ENCODE measurements around the gene AKAP13.

Gene AKAP13

DNA sequence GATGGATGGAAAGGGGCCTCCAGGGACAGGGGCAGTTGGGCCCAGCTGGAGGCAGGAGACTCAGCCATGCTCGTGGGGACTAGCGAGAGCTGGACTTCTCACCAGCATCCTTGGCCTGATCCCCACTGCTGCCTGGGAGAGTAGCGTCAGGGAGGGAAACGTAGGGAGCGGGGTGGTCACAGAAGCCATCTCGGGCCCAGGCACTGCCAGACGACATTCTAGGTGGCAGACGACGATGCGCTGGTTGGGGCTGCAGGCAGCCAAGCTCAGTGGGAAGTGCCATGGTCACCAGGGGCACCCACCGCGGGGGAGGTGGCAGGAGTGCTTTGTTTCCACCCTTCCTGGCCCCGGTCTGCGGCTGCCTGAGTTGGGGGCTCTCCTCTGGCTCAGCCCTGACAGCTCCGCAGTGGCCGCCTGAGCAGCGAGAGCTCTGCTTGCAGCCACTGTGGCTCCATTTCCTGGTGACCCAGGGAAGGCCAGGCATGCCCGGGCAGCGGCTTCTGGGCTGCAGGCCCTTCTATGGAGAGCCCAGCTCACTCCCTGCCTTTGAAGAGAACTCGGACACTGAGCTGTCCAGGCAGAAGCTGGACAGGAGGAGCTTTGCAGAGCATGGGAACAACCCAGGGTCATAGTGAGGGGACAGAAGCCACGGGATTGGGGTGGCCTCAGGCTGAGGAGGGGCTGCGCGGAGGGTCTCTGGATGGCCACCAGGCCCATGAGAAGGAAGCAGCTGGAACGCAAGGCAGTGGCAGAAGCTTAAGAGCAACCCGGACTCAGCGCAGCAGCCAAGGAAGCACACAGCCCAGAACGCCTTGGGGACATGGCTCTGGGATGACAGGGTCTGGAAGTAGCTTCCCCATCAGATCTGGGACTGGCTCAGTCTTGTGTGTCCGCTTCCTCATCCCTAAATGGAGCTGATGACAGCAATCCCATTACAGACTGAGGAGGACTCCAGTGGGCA is 383.6 kb downstream of the AKAP13 start:
- TF ChIP-seq TEAD4 (IDR thresholded peaks at IDR 0.05) (no peak), NFIC (IDR thresholded peaks at IDR 0.05) (no peak), RAD21 (IDR thresholded peaks at IDR 0.05; ENCODE audit: low read depth) (no peak), ZBTB7A (IDR thresholded peaks at IDR 0.05; ENCODE audit: low read depth) (no peak), EP300 (IDR thresholded peaks at IDR 0.05; ENCODE audit: borderline replicate concordance) (no peak), CEBPB (IDR thresholded peaks at IDR 0.05) (no peak), TAF1 (IDR thresholded peaks at IDR 0.05; ENCODE audit: low read depth) (no peak), YY1 (IDR thresholded peaks at IDR 0.05; ENCODE audit: low read depth) (no peak), FOXM1 (IDR thresholded peaks at IDR 0.05; ENCODE audit: borderline replicate concordance, low read depth) (no peak)
- TF ChIP-seq, protein P1, sequence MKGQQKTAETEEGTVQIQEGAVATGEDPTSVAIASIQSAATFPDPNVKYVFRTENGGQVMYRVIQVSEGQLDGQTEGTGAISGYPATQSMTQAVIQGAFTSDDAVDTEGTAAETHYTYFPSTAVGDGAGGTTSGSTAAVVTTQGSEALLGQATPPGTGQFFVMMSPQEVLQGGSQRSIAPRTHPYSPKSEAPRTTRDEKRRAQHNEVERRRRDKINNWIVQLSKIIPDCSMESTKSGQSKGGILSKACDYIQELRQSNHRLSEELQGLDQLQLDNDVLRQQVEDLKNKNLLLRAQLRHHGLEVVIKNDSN (IDR thresholded peaks at IDR 0.05): no peak
- TF ChIP-seq, protein P2, sequence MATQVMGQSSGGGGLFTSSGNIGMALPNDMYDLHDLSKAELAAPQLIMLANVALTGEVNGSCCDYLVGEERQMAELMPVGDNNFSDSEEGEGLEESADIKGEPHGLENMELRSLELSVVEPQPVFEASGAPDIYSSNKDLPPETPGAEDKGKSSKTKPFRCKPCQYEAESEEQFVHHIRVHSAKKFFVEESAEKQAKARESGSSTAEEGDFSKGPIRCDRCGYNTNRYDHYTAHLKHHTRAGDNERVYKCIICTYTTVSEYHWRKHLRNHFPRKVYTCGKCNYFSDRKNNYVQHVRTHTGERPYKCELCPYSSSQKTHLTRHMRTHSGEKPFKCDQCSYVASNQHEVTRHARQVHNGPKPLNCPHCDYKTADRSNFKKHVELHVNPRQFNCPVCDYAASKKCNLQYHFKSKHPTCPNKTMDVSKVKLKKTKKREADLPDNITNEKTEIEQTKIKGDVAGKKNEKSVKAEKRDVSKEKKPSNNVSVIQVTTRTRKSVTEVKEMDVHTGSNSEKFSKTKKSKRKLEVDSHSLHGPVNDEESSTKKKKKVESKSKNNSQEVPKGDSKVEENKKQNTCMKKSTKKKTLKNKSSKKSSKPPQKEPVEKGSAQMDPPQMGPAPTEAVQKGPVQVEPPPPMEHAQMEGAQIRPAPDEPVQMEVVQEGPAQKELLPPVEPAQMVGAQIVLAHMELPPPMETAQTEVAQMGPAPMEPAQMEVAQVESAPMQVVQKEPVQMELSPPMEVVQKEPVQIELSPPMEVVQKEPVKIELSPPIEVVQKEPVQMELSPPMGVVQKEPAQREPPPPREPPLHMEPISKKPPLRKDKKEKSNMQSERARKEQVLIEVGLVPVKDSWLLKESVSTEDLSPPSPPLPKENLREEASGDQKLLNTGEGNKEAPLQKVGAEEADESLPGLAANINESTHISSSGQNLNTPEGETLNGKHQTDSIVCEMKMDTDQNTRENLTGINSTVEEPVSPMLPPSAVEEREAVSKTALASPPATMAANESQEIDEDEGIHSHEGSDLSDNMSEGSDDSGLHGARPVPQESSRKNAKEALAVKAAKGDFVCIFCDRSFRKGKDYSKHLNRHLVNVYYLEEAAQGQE (IDR thresholded peaks at IDR 0.05; ENCODE audit: low read depth): no peak

DNA sequence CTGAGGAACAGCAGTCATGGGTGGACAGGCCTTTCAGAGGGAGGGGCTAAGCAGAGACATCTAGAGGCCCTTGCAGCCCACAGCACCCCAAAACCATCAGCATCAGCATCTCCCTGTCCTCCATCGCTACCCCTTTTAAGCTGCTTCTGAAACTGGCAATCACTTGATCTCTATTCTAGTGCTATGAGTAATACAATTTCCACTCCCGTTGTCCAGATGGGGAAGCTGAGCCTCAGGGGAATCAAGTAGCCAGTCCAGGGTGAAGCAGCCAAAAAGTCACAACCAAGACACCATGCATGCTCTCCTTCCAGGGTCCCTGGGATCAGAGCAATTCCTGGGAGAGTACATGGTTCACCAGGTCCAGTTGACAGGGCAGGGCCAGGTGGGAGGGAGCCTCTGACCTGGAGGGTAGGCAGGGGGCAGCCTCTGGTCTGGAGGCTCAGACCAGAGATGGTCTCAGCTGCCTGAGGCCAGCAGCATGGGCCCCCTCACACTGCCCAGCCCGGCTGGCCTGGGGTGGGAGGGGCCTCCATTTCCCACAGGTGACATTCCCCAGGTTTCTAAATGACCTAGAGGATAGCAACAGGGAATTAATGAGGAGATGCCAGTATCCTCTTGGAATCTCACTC is 384.4 kb downstream of the AKAP13 start:
- TF ChIP-seq TCF12 (IDR thresholded peaks at IDR 0.05; ENCODE audit: low read depth) (no peak), TEAD4 (IDR thresholded peaks at IDR 0.05) (no peak), YY1 (IDR thresholded peaks at IDR 0.05; ENCODE audit: low read depth) (no peak), EP300 (IDR thresholded peaks at IDR 0.05; ENCODE audit: borderline replicate concordance) (no peak), CREB1 (IDR thresholded peaks at IDR 0.05; ENCODE audit: low read depth) (no peak), RAD21 (IDR thresholded peaks at IDR 0.05; ENCODE audit: low read depth) (no peak), EGR1 (IDR thresholded peaks at IDR 0.05) (no peak), CEBPB (IDR thresholded peaks at IDR 0.05) (no peak), TAF1 (IDR thresholded peaks at IDR 0.05; ENCODE audit: low read depth) (no peak), FOXM1 (IDR thresholded peaks at IDR 0.05; ENCODE audit: borderline replicate concordance, low read depth) (no peak)
- TF ChIP-seq, protein P3, sequence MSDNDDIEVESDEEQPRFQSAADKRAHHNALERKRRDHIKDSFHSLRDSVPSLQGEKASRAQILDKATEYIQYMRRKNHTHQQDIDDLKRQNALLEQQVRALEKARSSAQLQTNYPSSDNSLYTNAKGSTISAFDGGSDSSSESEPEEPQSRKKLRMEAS (IDR thresholded peaks at IDR 0.05): no peak

DNA sequence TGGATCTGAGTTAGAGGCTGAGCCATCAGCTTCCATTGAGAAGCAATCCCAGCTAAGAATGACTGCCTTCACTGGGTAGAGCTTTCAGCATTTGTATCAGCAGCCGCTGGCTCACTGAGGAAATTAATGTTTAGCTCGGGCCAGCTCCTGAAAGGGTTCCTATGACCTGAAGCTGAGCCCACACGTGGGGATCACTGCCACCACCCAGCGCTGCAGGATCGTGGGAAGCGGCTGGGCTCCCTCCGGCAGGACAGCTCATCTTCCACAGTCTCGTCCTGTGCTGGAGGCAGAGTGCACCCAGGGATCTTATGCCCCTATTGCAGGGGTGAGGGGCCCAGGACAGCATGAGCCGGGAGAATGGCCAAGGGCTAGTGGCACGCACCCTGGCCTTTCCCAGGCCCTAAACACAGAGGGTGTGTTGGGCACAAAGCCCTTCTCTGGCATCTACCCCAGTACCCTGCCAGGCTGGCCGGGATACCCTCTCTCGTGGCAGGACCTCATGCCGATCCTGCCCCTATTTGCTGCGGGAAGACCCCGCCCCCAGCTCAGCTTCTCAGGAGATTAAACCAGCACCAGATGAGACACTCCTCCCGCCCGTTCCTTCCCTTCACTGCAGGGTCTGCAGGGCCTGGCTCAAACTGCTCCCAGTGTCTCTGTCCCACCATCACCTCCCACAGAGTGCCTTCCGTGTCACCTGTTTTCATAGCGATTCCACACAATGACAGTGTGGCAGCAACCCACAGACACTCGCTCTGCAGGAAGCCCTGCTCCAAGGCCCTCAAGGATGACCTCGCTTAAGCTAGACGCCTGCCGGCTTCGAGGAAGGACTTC is 385.8 kb downstream of the AKAP13 start:
- TF ChIP-seq YY1 (IDR thresholded peaks at IDR 0.05; ENCODE audit: low read depth) (no peak), TCF12 (IDR thresholded peaks at IDR 0.05; ENCODE audit: low read depth) (no peak), TEAD4 (IDR thresholded peaks at IDR 0.05) (no peak), NFIC (IDR thresholded peaks at IDR 0.05) (no peak), CREB1 (IDR thresholded peaks at IDR 0.05; ENCODE audit: low read depth) (no peak), FOXM1 (IDR thresholded peaks at IDR 0.05; ENCODE audit: borderline replicate concordance, low read depth) (no peak), EGR1 (IDR thresholded peaks at IDR 0.05) (no peak)
- TF ChIP-seq, protein P2 (IDR thresholded peaks at IDR 0.05; ENCODE audit: low read depth): no peak

DNA sequence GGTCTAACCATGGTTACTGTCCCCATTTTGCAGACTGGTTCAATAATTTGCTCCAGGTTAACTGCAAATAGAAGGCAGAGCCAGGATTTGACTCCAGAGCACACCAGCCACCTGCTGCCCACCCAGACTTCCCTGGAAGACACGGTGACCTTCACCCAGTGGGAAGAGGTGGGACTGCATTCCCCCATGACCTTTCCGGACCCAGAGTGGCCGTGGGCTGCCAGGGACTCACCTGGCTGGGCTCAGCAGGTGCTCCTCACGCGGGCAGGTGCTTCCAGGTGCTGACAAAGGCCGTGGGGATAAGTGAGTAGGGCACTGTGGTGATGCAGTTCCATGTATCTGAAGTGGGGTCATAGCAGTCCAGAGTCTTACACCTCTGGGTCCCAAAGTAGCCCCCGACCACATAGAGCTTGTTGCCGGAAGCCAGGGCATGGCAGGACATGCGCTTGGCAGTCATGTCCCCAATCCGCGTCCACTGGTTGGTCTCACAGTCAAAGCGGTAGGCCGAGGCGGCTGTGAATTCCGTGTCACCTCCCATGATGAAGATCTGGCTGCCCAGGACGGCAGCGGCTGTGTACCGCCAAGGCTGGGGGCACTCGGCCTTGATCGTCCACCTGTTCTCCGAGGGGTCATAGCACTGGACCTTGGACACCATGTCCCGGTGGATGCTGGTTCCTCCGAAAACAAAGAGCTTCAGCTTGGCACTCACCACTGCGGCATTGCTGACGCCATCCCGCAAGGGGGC is 387.6 kb downstream of the AKAP13 start:
- TF ChIP-seq CREB1 (IDR thresholded peaks at IDR 0.05; ENCODE audit: low read depth) (no peak), TAF1 (IDR thresholded peaks at IDR 0.05; ENCODE audit: low read depth) (no peak), NFIC (IDR thresholded peaks at IDR 0.05) (no peak), TCF12 (IDR thresholded peaks at IDR 0.05; ENCODE audit: low read depth) (no peak), ZBTB7A (IDR thresholded peaks at IDR 0.05; ENCODE audit: low read depth) (no peak), YY1 (IDR thresholded peaks at IDR 0.05; ENCODE audit: low read depth) (no peak), FOXM1 (IDR thresholded peaks at IDR 0.05; ENCODE audit: borderline replicate concordance, low read depth) (no peak), RAD21 (IDR thresholded peaks at IDR 0.05; ENCODE audit: low read depth) (no peak), TEAD4 (IDR thresholded peaks at IDR 0.05) (no peak), CEBPB (IDR thresholded peaks at IDR 0.05) (no peak), EP300 (IDR thresholded peaks at IDR 0.05; ENCODE audit: borderline replicate concordance) (no peak), EGR1 (IDR thresholded peaks at IDR 0.05) (no peak)
- TF ChIP-seq, protein P3 (IDR thresholded peaks at IDR 0.05): no peak
- TF ChIP-seq, protein P1 (IDR thresholded peaks at IDR 0.05): no peak
- TF ChIP-seq, protein P2 (IDR thresholded peaks at IDR 0.05; ENCODE audit: low read depth): no peak
